ENCODE measurements around the gene KIAA0319L. TPM values are rescaled to one million over a fixed set of nuclear protein-coding genes. Genes with fewer than 3 reads are reported as not detected.

KIAA0319L gene
- total and polyA plus RNA-seq, 2 experiments from 2014 or later: 16.6 to 28.3 TPM

DNA sequence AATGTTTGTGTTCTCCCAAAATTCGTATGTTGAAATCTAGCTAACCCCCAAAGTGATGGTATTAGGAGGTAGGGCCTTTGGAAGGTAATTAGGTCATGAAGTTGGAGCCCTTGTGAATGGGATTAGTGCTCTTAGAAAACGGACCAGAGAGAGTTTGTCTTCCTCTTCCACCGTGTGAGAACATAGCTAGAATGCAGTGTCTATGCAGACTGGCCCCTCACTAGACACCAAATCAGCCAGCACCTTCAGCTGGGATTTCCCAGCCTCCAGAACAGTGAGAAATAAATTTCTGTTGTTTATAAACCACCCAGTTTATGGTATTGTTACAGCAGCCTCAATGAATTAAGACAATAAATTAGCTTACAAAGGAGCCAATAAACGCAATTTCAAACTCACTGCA lies 58.0 kb downstream of the KIAA0319L start:
- Histone ChIP-seq H3K9me3 (ENCODE audit: low read depth) (no peaks in the 10 kb centered on the region), H3K9ac (no peak overlapping the region), H3K79me2 (ENCODE audit: insufficient read depth) (no peaks in the 10 kb centered on the region), H3F3A (ENCODE audit: insufficient read depth) (no peaks in the 10 kb centered on the region), H3K36me3 (ENCODE audit: low read depth) (no peaks in the 10 kb centered on the region), H3K27me3 (replicated peaks; ENCODE audit: insufficient read depth) (no peaks in the 10 kb centered on the region), H3K4me2 (ENCODE audit: unreplicated experiment) (no peak overlapping the region), H3K4me3 (no peak overlapping the region), H4K20me1 (ENCODE audit: insufficient read depth) (peaks cover 4% of the 10 kb centered on the region; the same call in 1 of the 2 replicates), H2AFZ (no peak overlapping the region), H3K27ac (no peak overlapping the region), H3K9me2 (ENCODE audit: insufficient read depth) (no peaks in the 10 kb centered on the region), H3K4me1 (ENCODE audit: insufficient read depth) (no peaks in the 10 kb centered on the region)
- DNase-seq: no peak
- no peak for TF ChIP-seq EZH2 (IDR thresholded peaks at IDR 0.05; ENCODE audit: insufficient read depth, poor library complexity, severe bottlenecking)
- no peak for TF ChIP-seq EZH2phosphoT487 (IDR thresholded peaks at IDR 0.05; ENCODE audit: insufficient read depth, low read depth)
- in situ Hi-C loops (cut with MboI): no loop called here
- 79 to 80% methylated on average over 4 of the region's 4 CpGs for WGBS, 2 experiments (ENCODE audit: low coverage in 1 of 2, low lambda C conversion rate in 2 of 2, missing lambda C conversion rate in 2 of 2)

GRCh38 chr1:35497571-35497970 lies 59.6 kb downstream of the KIAA0319L start:
- no peak for DNase-seq
- no peaks in the 10 kb centered on the region for H3K9me2 ChIP-seq (ENCODE audit: insufficient read depth)
- in situ Hi-C loops (cut with MboI): no loop called here
- no peak overlapping the region for H3K27ac ChIP-seq
- H3K79me2 ChIP-seq (ENCODE audit: insufficient read depth): no peaks in the 10 kb centered on the region
- H3K36me3 ChIP-seq (ENCODE audit: low read depth): no peaks in the 10 kb centered on the region
- no peaks in the 10 kb centered on the region for H3K9me3 ChIP-seq (ENCODE audit: low read depth)
- no peaks in the 10 kb centered on the region for H3K27me3 ChIP-seq (replicated peaks; ENCODE audit: insufficient read depth)
- no peak overlapping the region for H2AFZ ChIP-seq
- no peak overlapping the region for H3K4me2 ChIP-seq (ENCODE audit: unreplicated experiment)
- H4K20me1 ChIP-seq (ENCODE audit: insufficient read depth): no peaks in the 10 kb centered on the region; the same call in 1 of the 2 replicates
- no peaks in the 10 kb centered on the region for H3F3A ChIP-seq (ENCODE audit: insufficient read depth)
- no peak overlapping the region for H3K4me3 ChIP-seq
- H3K4me1 ChIP-seq (ENCODE audit: insufficient read depth): no peaks in the 10 kb centered on the region
- TF ChIP-seq EZH2 (IDR thresholded peaks at IDR 0.05; ENCODE audit: insufficient read depth, poor library complexity, severe bottlenecking) (no peak), EZH2phosphoT487 (IDR thresholded peaks at IDR 0.05; ENCODE audit: insufficient read depth, low read depth) (no peak)
- no peak overlapping the region for H3K9ac ChIP-seq
- WGBS, 2 experiments (ENCODE audit: low coverage in 1 of 2, low lambda C conversion rate in 2 of 2, missing lambda C conversion rate in 2 of 2): 95 to 98% methylated on average over 2 of the region's 2 CpGs

DNA sequence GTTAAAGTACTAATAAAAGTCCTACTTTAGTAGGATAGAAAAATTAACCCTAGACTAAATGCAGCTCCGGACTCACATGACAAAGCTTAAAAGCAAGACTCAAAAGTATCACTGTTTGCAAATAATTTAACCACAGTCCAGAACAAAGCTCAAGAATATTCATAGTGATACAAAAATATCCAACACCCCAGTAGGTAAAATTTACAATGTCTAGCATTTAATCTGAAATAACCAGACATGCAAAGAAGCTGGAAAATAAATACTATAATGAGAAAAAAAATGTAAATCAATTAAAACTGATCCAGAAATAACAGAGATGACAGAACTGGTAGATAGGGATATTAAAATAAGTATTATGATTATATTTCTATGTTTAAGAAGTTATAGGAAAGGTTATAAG lies 67.0 kb downstream of the KIAA0319L start:
- Histone ChIP-seq H3F3A (ENCODE audit: insufficient read depth) (no peaks in the 10 kb centered on the region), H2AFZ (no peak overlapping the region), H3K9me2 (ENCODE audit: insufficient read depth) (no peaks in the 10 kb centered on the region), H3K27me3 (replicated peaks; ENCODE audit: insufficient read depth) (no peaks in the 10 kb centered on the region), H3K36me3 (ENCODE audit: low read depth) (no peaks in the 10 kb centered on the region), H3K9ac (no peak overlapping the region), H3K4me3 (no peak overlapping the region), H3K4me2 (ENCODE audit: unreplicated experiment) (no peak overlapping the region), H3K79me2 (ENCODE audit: insufficient read depth) (no peaks in the 10 kb centered on the region), H3K27ac (no peak overlapping the region), H4K20me1 (ENCODE audit: insufficient read depth) (no peaks in the 10 kb centered on the region), H3K4me1 (ENCODE audit: insufficient read depth) (no peaks in the 10 kb centered on the region), H3K9me3 (ENCODE audit: low read depth) (no peaks in the 10 kb centered on the region)
- WGBS, 2 experiments (ENCODE audit: low coverage in 1 of 2, low lambda C conversion rate in 2 of 2, missing lambda C conversion rate in 2 of 2): 91 to 92% methylated on average over 1 of the region's 1 CpG
- in situ Hi-C loops (cut with MboI): no loop called here
- TF ChIP-seq EZH2 (IDR thresholded peaks at IDR 0.05; ENCODE audit: insufficient read depth, poor library complexity, severe bottlenecking): no peak
- TF ChIP-seq EZH2phosphoT487 (IDR thresholded peaks at IDR 0.05; ENCODE audit: insufficient read depth, low read depth): no peak
- DNase-seq: no peak

GRCh38 chr1:35488336-35488735 lies 68.9 kb downstream of the KIAA0319L start:
- DNase-seq: no peak

More at GRCh38 chr1:35488336-35488735, 68.9 kb downstream of the KIAA0319L start:
- Histone ChIP-seq H3K9ac (no peak overlapping the region), H3K36me3 (ENCODE audit: low read depth) (no peaks in the 10 kb centered on the region), H3K4me2 (ENCODE audit: unreplicated experiment) (no peak overlapping the region), H3K79me2 (ENCODE audit: insufficient read depth) (no peaks in the 10 kb centered on the region), H3K27ac (no peak overlapping the region), H3K4me3 (no peak overlapping the region), H3K27me3 (replicated peaks; ENCODE audit: insufficient read depth) (no peaks in the 10 kb centered on the region), H3K9me3 (ENCODE audit: low read depth) (no peaks in the 10 kb centered on the region), H4K20me1 (ENCODE audit: insufficient read depth) (no peaks in the 10 kb centered on the region), H2AFZ (no peak overlapping the region), H3K9me2 (ENCODE audit: insufficient read depth) (no peaks in the 10 kb centered on the region), H3F3A (ENCODE audit: insufficient read depth) (no peaks in the 10 kb centered on the region), H3K4me1 (ENCODE audit: insufficient read depth) (no peaks in the 10 kb centered on the region)
- WGBS, 2 experiments (ENCODE audit: low coverage in 1 of 2, low lambda C conversion rate in 2 of 2, missing lambda C conversion rate in 2 of 2): 90 to 93% methylated on average over 2 of the region's 2 CpGs
- in situ Hi-C loops (cut with MboI): no loop called here
- no peak for TF ChIP-seq EZH2 (IDR thresholded peaks at IDR 0.05; ENCODE audit: insufficient read depth, poor library complexity, severe bottlenecking)
- no peak for TF ChIP-seq EZH2phosphoT487 (IDR thresholded peaks at IDR 0.05; ENCODE audit: insufficient read depth, low read depth)
